Ishikawa (cell line): ENCODE measurements around the gene RGS10.

Source experiments
- CEBPB ChIP-seq: IDR thresholded peaks from 2 replicates; pipeline ENCODE4 v1.6.1; 2012
- CREB1 ChIP-seq: IDR thresholded peaks from 2 replicates; pipeline ENCODE4 v1.6.1; 2012; ENCODE audit warnings: low read depth
- EGR1 ChIP-seq: IDR thresholded peaks from 2 replicates; pipeline ENCODE4 v1.6.1; 2012
- EP300 ChIP-seq: IDR thresholded peaks from 2 replicates; pipeline ENCODE4 v1.6.1; 2012; ENCODE audit warnings: borderline replicate concordance
- FOXM1 ChIP-seq: IDR thresholded peaks from 2 replicates; pipeline ENCODE4 v1.6.1; 2012; ENCODE audit warnings: low read depth, borderline replicate concordance
- NFIC ChIP-seq: IDR thresholded peaks from 2 replicates; pipeline ENCODE4 v1.6.1; 2012
- RAD21 ChIP-seq: IDR thresholded peaks from 2 replicates; pipeline ENCODE4 v1.6.1; 2012; ENCODE audit warnings: low read depth
- TAF1 ChIP-seq: IDR thresholded peaks from 2 replicates; pipeline ENCODE4 v1.6.1; 2012; ENCODE audit warnings: low read depth, mild to moderate bottlenecking
- TCF12 ChIP-seq: IDR thresholded peaks from 2 replicates; pipeline ENCODE4 v1.6.1; 2012; ENCODE audit warnings: low read depth
- TEAD4 ChIP-seq: IDR thresholded peaks from 2 replicates; pipeline ENCODE4 v1.6.1; 2012
- YY1 ChIP-seq: IDR thresholded peaks from 2 replicates; pipeline ENCODE4 v1.6.1; 2012; ENCODE audit warnings: low read depth
- ZBTB7A ChIP-seq: IDR thresholded peaks from 2 replicates; pipeline ENCODE4 v1.6.1; 2012; ENCODE audit warnings: low read depth
- TF ChIP-seq, protein P1 (sequence below): IDR thresholded peaks from 2 replicates; pipeline ENCODE4 v1.6.1; 2012; ENCODE audit warnings: low read depth, mild to moderate bottlenecking
- TF ChIP-seq, protein P2 (sequence below): IDR thresholded peaks from 2 replicates; pipeline ENCODE4 v1.6.1; 2012
- TF ChIP-seq, protein P3 (sequence below): IDR thresholded peaks from 2 replicates; pipeline ENCODE4 v1.6.1; 2012

The RGS10 gene

DNA sequence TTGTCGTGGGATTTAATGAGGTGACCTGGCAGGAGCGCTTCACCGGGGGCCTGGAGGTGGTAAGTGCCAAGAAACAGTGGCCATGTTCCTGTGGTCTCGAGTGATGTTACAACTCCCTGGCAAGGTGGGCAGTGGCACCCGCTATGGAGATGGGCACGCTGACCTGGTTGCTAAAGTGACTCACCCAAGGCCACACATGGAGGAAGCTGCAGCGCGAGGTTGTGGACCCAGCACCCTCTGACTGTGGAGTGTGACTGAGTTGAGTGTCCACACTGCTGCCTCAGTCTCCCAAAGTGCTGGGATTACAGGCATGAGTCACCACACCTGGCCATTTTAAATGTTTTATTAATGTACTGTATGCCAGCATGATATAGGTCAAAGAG, 73.2 kb downstream of the RGS10 start:
- TF ChIP-seq EP300: no peak
- no peak for TF ChIP-seq FOXM1
- TF ChIP-seq, protein P1, sequence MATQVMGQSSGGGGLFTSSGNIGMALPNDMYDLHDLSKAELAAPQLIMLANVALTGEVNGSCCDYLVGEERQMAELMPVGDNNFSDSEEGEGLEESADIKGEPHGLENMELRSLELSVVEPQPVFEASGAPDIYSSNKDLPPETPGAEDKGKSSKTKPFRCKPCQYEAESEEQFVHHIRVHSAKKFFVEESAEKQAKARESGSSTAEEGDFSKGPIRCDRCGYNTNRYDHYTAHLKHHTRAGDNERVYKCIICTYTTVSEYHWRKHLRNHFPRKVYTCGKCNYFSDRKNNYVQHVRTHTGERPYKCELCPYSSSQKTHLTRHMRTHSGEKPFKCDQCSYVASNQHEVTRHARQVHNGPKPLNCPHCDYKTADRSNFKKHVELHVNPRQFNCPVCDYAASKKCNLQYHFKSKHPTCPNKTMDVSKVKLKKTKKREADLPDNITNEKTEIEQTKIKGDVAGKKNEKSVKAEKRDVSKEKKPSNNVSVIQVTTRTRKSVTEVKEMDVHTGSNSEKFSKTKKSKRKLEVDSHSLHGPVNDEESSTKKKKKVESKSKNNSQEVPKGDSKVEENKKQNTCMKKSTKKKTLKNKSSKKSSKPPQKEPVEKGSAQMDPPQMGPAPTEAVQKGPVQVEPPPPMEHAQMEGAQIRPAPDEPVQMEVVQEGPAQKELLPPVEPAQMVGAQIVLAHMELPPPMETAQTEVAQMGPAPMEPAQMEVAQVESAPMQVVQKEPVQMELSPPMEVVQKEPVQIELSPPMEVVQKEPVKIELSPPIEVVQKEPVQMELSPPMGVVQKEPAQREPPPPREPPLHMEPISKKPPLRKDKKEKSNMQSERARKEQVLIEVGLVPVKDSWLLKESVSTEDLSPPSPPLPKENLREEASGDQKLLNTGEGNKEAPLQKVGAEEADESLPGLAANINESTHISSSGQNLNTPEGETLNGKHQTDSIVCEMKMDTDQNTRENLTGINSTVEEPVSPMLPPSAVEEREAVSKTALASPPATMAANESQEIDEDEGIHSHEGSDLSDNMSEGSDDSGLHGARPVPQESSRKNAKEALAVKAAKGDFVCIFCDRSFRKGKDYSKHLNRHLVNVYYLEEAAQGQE: no peak
- TF ChIP-seq YY1: no peak
- no peak for TF ChIP-seq TEAD4
- TF ChIP-seq CREB1: no peak
- TF ChIP-seq, protein P2, sequence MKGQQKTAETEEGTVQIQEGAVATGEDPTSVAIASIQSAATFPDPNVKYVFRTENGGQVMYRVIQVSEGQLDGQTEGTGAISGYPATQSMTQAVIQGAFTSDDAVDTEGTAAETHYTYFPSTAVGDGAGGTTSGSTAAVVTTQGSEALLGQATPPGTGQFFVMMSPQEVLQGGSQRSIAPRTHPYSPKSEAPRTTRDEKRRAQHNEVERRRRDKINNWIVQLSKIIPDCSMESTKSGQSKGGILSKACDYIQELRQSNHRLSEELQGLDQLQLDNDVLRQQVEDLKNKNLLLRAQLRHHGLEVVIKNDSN: no peak
- no peak for TF ChIP-seq RAD21
- TF ChIP-seq CEBPB: no peak
- no peak for TF ChIP-seq TAF1
- TF ChIP-seq, protein P3, sequence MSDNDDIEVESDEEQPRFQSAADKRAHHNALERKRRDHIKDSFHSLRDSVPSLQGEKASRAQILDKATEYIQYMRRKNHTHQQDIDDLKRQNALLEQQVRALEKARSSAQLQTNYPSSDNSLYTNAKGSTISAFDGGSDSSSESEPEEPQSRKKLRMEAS: no peak
- TF ChIP-seq NFIC: no peak
- no peak for TF ChIP-seq EGR1
- no peak for TF ChIP-seq ZBTB7A
- TF ChIP-seq TCF12: no peak

DNA sequence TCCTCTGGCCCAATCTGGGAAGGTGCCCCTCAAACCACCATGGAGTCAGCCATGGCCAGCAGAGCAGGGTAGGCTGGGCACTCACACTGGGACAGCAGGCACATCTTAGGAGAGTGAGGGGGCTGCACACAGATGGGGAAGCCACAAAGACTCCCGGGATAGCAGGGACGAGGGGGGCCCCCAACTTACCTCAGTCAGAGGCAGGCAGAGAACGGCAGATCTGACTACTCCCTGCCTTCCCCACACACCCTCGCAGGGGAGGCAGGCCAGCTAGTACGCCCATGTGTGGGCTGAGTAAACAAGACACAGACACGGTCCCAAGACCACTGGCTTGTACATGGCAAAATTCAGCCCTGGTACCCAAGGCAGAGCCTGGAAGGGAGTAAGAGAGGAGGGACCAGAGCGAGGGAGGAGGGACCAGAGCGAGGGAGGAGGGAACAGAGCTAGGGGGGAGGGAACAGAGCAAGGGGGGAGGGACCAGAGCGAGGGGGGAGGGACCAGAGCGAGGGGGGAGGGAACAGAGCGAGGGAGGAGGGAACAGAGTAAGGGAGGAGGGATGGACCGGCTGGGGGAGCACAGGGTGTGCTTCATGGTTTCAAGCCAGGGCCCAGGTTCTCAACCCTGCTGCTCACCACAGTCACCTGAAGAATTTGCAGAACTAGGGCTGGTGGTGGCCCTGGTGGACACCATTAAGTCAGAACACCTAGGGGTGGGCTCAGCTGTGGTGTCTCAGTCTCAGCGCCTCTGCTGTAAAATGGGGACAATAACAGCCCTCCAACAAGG, 73.8 kb downstream of the RGS10 start:
- TF ChIP-seq TAF1: no peak
- no peak for TF ChIP-seq CREB1
- TF ChIP-seq RAD21: no peak
- TF ChIP-seq, protein P3: no peak
- TF ChIP-seq EP300: no peak
- no peak for TF ChIP-seq YY1
- no peak for TF ChIP-seq TEAD4
- no peak for TF ChIP-seq EGR1
- TF ChIP-seq ZBTB7A: no peak
- TF ChIP-seq NFIC: no peak
- TF ChIP-seq TCF12: no peak
- TF ChIP-seq FOXM1: no peak
- TF ChIP-seq, protein P2: no peak
- TF ChIP-seq, protein P1: no peak
- no peak for TF ChIP-seq CEBPB

DNA sequence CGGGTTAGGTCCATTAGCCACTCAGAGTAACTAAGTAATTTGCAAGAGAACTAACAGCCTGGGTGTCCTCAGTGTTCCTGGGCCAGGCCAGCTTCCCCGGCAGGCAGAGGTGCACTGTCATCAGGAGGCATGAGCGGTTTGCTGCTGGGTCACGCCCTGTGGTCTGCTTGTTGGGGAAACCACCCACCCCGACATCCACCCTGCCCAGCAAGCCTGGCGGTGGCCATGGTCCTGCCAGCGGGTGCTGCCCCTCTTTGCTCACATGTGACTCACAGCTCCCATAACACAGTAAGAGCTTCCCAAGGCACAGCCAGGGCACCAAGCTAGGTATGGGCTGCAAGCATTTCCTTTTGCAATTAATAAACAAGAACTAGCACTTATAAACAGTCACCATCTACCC, 75.9 kb downstream of the RGS10 start:
- TF ChIP-seq, protein P3: no peak
- TF ChIP-seq FOXM1: no peak
- TF ChIP-seq, protein P2: no peak
- no peak for TF ChIP-seq TAF1
- TF ChIP-seq NFIC: no peak
- no peak for TF ChIP-seq CEBPB
- no peak for TF ChIP-seq ZBTB7A
- TF ChIP-seq RAD21: no peak
- TF ChIP-seq YY1: no peak
- TF ChIP-seq, protein P1: no peak
- TF ChIP-seq CREB1: no peak
- TF ChIP-seq TCF12: no peak
- no peak for TF ChIP-seq EP300
- no peak for TF ChIP-seq EGR1
- no peak for TF ChIP-seq TEAD4
